Liver (tissue), 9 donors: ENCODE measurements around the gene RNF144A. TPM values are rescaled to one million over a fixed set of nuclear protein-coding genes. Genes with fewer than 3 reads are reported as not detected.

Source experiments
- DNase-seq: peaks from one replicate; pipeline ENCODE4 v3.0.0-alpha.2; 2017; ENCODE audit warnings: low spot score
- H3K27ac ChIP-seq, 2 donors: one replicate each; pipeline ENCODE4 v1.7.0; 2013; ENCODE audit warnings: inconsistent platforms in 2 of 2, low read length in 2 of 2, control low read depth in 1 of 2, low read depth in 1 of 2, mild to moderate bottlenecking in 1 of 2
- H3K27me3 ChIP-seq, 4 donors: one replicate each; pipeline versions ENCODE4 v1.6.1 to v1.7.0; 2013; ENCODE audit warnings: low read length in 3 of 4, inconsistent platforms in 1 of 4, mild to moderate bottlenecking in 1 of 4, moderate library complexity in 1 of 4; ENCODE audit not compliant: control insufficient read depth in 4 of 4, insufficient read depth in 4 of 4
- H3K36me3 ChIP-seq, 4 donors: one replicate each; pipeline versions ENCODE4 v1.6.1 to v1.7.0; 2013; ENCODE audit warnings: low read length in 3 of 4, mild to moderate bottlenecking in 3 of 4, low read depth in 1 of 4, moderate library complexity in 1 of 4; ENCODE audit not compliant: control insufficient read depth in 4 of 4, insufficient read depth in 3 of 4
- H3K4me1 ChIP-seq, 4 donors: one replicate each; pipeline versions ENCODE4 v1.6.1 to v1.7.0; 2013; ENCODE audit warnings: low read length in 3 of 4, mild to moderate bottlenecking in 3 of 4, moderate library complexity in 1 of 4; ENCODE audit not compliant: control insufficient read depth in 4 of 4, insufficient read depth in 4 of 4
- H3K4me3 ChIP-seq, 3 donors: one replicate each; pipeline versions ENCODE4 v1.6.1 to v1.7.0; 2013; ENCODE audit warnings: low read length in 3 of 3, control low read depth in 1 of 3, low read depth in 1 of 3, mild to moderate bottlenecking in 1 of 3
- H3K9ac ChIP-seq, 2 donors: one replicate each; pipeline ENCODE4 v1.7.0; 2013; ENCODE audit warnings: low read length in 2 of 2, mild to moderate bottlenecking in 2 of 2, moderate library complexity in 2 of 2, control low read depth in 1 of 2, low read depth in 1 of 2
- H3K9me3 ChIP-seq, 4 donors: one replicate each; pipeline versions ENCODE4 v1.6.1 to v1.7.0; 2013; ENCODE audit warnings: low read length in 3 of 4; ENCODE audit not compliant: control insufficient read depth in 4 of 4
- ATF3 ChIP-seq: IDR thresholded peaks from 2 replicates; pipeline ENCODE4 v1.6.1; 2016; ENCODE audit warnings: antibody characterized with exemption
- EGR1 ChIP-seq, 2 donors: IDR thresholded peaks; 2 replicates each; pipeline ENCODE4 v1.6.1; 2016 to 2018; ENCODE audit warnings: antibody characterized with exemption in 2 of 2, low read depth in 2 of 2
- FOXA1 ChIP-seq: IDR thresholded peaks from 2 replicates; pipeline ENCODE4 v1.6.1; 2016; ENCODE audit warnings: antibody characterized with exemption
- FOXA2 ChIP-seq: IDR thresholded peaks from 2 replicates; pipeline ENCODE4 v1.6.1; 2016; ENCODE audit warnings: antibody characterized with exemption
- HNF4A ChIP-seq, 2 donors: conservative IDR thresholded peaks; 2 replicates each; pipeline ENCODE4 v1.6.1; 2016; ENCODE audit warnings: antibody characterized with exemption in 2 of 2, mild to moderate bottlenecking in 2 of 2
- HNF4G ChIP-seq: IDR thresholded peaks from 2 replicates; pipeline ENCODE4 v1.6.1; 2016; ENCODE audit warnings: antibody characterized with exemption
- JUND ChIP-seq, 2 donors: IDR thresholded peaks; 2 replicates each; pipeline ENCODE4 v1.6.1; 2016; ENCODE audit warnings: antibody characterized with exemption in 2 of 2
- NR2F2 ChIP-seq: IDR thresholded peaks from 2 replicates; pipeline ENCODE4 v1.6.1; 2016; ENCODE audit warnings: antibody characterized with exemption
- RAD21 ChIP-seq, 2 donors: IDR thresholded peaks; 2 replicates each; pipeline ENCODE4 v1.6.1; 2016; ENCODE audit warnings: antibody characterized with exemption in 2 of 2, mild to moderate bottlenecking in 2 of 2
- SP1 ChIP-seq: IDR thresholded peaks from 2 replicates; pipeline ENCODE4 v1.6.1; 2018; ENCODE audit warnings: antibody characterized with exemption, mild to moderate bottlenecking
- YY1 ChIP-seq: IDR thresholded peaks from 2 replicates; pipeline ENCODE4 v1.6.1; 2016; ENCODE audit warnings: antibody characterized with exemption, mild to moderate bottlenecking
- ZBTB33 ChIP-seq: IDR thresholded peaks from 2 replicates; pipeline ENCODE4 v1.6.1; 2016; ENCODE audit warnings: antibody characterized with exemption
- WGBS: extraction: QIAGEN DNeasy Blood & Tissue Kit; methylation state at CpG from one replicate; pipeline ENCODE4 v1.1.7; 2013; 5-methylcytosine and 5-hydroxymethylcytosine counted together
- polyA plus RNA-seq, 2 donors: library from polyadenylated mRNA; stranded (reverse) in 1 of 2; unstranded in 1 of 2; fragments of 200-250 nt in 1 of 2; fragments of >200 nt in 1 of 2; fragmentation: Nextera tagmentation in 1 of 2; extraction: Ambion mirVana in 1 of 2; gene quantifications; one replicate each; pipeline versions ENCODE4 v1.2.1 to v1.2.3, GENCODE V29; 2013 to 2015
- total RNA-seq, 2 donors: library from RNA; depleted of rRNA; stranded (reverse); fragments of >200 nt; gene quantifications; one replicate each; pipeline ENCODE4 v1.2.3, GENCODE V29; 2014
- TF ChIP-seq, protein P1 (sequence below): fragments of 150-350 bp; IDR thresholded peaks from 2 replicates; pipeline ENCODE4 v1.5.1; 2017; ENCODE audit warnings: improper control_type of control experiment, low read depth, low read length; ENCODE audit not compliant: missing input control
- TF ChIP-seq, protein P2 (sequence below): IDR thresholded peaks from 2 replicates; pipeline ENCODE4 v1.6.1; 2016; ENCODE audit warnings: antibody characterized with exemption, mild to moderate bottlenecking
- donor health status: healthy.
- donor health status: healthy.
- donor health status: healthy.
- donor health status: healthy.
- donor health status: healthy.

RNF144A gene
- total and polyA plus RNA-seq, 4 donors: 1.0 to 10.4 (median 2.3) TPM

DNA sequence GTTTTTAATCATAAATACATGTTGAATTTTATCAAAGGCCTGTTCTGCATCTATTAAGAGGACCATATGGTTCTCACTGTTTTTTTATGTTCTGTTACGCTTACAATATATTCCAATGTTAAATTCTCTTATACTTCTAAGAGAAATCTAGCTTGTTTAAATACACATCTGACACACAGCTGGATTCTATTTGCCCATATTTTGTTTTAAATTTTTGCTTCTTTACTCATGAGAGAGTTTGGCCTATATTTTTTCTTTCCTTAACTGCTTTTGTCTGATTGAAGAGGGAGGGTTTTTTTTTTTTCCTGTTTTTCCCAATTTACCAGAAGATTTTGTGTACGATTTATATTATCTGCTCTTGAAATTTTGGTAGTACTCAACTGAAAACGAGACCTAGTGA, 34.9 kb downstream of the RNF144A start:
- H3K4me3 ChIP-seq: no peak overlapping the region
- TF ChIP-seq, protein P1, sequence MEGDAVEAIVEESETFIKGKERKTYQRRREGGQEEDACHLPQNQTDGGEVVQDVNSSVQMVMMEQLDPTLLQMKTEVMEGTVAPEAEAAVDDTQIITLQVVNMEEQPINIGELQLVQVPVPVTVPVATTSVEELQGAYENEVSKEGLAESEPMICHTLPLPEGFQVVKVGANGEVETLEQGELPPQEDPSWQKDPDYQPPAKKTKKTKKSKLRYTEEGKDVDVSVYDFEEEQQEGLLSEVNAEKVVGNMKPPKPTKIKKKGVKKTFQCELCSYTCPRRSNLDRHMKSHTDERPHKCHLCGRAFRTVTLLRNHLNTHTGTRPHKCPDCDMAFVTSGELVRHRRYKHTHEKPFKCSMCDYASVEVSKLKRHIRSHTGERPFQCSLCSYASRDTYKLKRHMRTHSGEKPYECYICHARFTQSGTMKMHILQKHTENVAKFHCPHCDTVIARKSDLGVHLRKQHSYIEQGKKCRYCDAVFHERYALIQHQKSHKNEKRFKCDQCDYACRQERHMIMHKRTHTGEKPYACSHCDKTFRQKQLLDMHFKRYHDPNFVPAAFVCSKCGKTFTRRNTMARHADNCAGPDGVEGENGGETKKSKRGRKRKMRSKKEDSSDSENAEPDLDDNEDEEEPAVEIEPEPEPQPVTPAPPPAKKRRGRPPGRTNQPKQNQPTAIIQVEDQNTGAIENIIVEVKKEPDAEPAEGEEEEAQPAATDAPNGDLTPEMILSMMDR: no peak
- TF ChIP-seq RAD21 (IDR thresholded peaks at IDR 0.05) (no peak), SP1 (no peak), ATF3 (no peak)
- H3K36me3 ChIP-seq: no peaks in the 10 kb centered on the region
- no peak for DNase-seq
- H3K9ac ChIP-seq: no peak overlapping the region
- no peaks in the 10 kb centered on the region for H3K9me3 ChIP-seq
- no peak overlapping the region for H3K27ac ChIP-seq
- H3K4me1 ChIP-seq: no peaks in the 10 kb centered on the region
- 83% methylated on average over 3 of the region's 3 CpGs for WGBS
- H3K27me3 ChIP-seq: no peaks in the 10 kb centered on the region

DNA sequence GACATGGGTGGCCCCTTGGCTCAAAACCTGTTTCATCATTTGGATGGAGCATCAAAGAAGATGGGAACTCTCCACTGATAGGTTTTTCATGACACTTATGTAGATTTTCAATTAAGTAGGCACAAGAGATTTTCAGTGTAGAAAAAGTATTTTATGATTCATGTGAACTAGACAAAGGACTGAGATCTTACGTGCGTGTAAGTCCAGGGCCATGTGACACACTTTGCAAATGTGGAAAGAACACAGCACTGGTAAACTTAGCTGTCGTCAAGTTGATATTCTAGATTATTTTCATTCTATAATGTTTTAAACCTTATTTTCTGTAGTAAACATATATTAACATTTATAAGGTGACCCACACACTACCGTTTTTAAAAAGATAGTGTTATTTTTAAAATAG, 37.4 kb downstream of the RNF144A start:
- no peak overlapping the region for H3K27ac ChIP-seq
- H3K9me3 ChIP-seq: no peaks in the 10 kb centered on the region
- H3K36me3 ChIP-seq: no peaks in the 10 kb centered on the region
- no peak for DNase-seq
- no peak overlapping the region for H3K9ac ChIP-seq
- WGBS: 90% methylated on average over 4 of the region's 4 CpGs
- no peaks in the 10 kb centered on the region for H3K4me1 ChIP-seq
- H3K27me3 ChIP-seq: no peaks in the 10 kb centered on the region
- TF ChIP-seq, protein P1: no peak
- no peak for TF ChIP-seq SP1
- TF ChIP-seq FOXA2: no peak
- no peak for TF ChIP-seq EGR1 (IDR thresholded peaks at IDR 0.05; ENCODE audit: low read depth in 2 of 2)
- no peak for TF ChIP-seq NR2F2
- TF ChIP-seq FOXA1: no peak
- no peak overlapping the region for H3K4me3 ChIP-seq

GRCh38 chr2:6955511-6956136, 38.4 kb downstream of the RNF144A start:
- Histone ChIP-seq H3K27me3 (no peaks in the 10 kb centered on the region), H3K36me3 (no peaks in the 10 kb centered on the region), H3K4me1 (no peaks in the 10 kb centered on the region), H3K4me3 (no peak overlapping the region), H3K27ac (no peak overlapping the region), H3K9ac (no peak overlapping the region), H3K9me3 (no peaks in the 10 kb centered on the region)
- peak; percentile 8 for DNase-seq
- 82% methylated on average over 2 of the region's 2 CpGs for WGBS
- no peak for TF ChIP-seq NR2F2
- no peak for TF ChIP-seq SP1
- TF ChIP-seq HNF4G: no peak
- no peak for TF ChIP-seq ATF3
- TF ChIP-seq HNF4A (conservative IDR thresholded peaks at IDR 0.05): no peak
- TF ChIP-seq FOXA2: no peak
- TF ChIP-seq, protein P1: no peak
- no peak for TF ChIP-seq ZBTB33
- TF ChIP-seq, protein P2, sequence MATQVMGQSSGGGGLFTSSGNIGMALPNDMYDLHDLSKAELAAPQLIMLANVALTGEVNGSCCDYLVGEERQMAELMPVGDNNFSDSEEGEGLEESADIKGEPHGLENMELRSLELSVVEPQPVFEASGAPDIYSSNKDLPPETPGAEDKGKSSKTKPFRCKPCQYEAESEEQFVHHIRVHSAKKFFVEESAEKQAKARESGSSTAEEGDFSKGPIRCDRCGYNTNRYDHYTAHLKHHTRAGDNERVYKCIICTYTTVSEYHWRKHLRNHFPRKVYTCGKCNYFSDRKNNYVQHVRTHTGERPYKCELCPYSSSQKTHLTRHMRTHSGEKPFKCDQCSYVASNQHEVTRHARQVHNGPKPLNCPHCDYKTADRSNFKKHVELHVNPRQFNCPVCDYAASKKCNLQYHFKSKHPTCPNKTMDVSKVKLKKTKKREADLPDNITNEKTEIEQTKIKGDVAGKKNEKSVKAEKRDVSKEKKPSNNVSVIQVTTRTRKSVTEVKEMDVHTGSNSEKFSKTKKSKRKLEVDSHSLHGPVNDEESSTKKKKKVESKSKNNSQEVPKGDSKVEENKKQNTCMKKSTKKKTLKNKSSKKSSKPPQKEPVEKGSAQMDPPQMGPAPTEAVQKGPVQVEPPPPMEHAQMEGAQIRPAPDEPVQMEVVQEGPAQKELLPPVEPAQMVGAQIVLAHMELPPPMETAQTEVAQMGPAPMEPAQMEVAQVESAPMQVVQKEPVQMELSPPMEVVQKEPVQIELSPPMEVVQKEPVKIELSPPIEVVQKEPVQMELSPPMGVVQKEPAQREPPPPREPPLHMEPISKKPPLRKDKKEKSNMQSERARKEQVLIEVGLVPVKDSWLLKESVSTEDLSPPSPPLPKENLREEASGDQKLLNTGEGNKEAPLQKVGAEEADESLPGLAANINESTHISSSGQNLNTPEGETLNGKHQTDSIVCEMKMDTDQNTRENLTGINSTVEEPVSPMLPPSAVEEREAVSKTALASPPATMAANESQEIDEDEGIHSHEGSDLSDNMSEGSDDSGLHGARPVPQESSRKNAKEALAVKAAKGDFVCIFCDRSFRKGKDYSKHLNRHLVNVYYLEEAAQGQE: no peak
- TF ChIP-seq JUND (IDR thresholded peaks at IDR 0.05): no peak
- TF ChIP-seq YY1: no peak
- TF ChIP-seq FOXA1: no peak
